GM18511 (cell line): ENCODE data around the gene CFAP210.
"Not testable (repeated sequence)": the region's sequence is repeated elsewhere in the genome, so short reads cannot be mapped to it uniquely, and the experiment has no call there.

ENCODE experiments used
- ATAC-seq: cut with Tn5 transposase; IDR thresholded peaks from one replicate; pipeline ENCODE4 v1.9.1; 2021; ENCODE audit warnings: mild to moderate bottlenecking, moderate library complexity; ENCODE audit not compliant: unreplicated experiment

The CFAP210 gene

GRCh38 chr2:169713331-169713730 lies 19.1 kb upstream of the CFAP210 start:
- no peak for ATAC-seq

GRCh38 chr2:169712791-169713227 lies 18.6 kb upstream of the CFAP210 start:
- ATAC-seq, result no peak

GRCh38 chr2:169711751-169712509 lies 17.7 kb upstream of the CFAP210 start:
- no peak for ATAC-seq

GRCh38 chr2:169709981-169710380 lies 15.8 kb upstream of the CFAP210 start:
- no peak for ATAC-seq

GRCh38 chr2:169709331-169709730 lies 15.1 kb upstream of the CFAP210 start:
- ATAC-seq, result no peak

GRCh38 chr2:169707626-169708025 lies 13.4 kb upstream of the CFAP210 start:
- no peak for ATAC-seq

- ATAC-seq, result no peak
Measured at GRCh38 chr2:169705927-169706326, 11.7 kb upstream of the CFAP210 start.

GRCh38 chr2:169704160-169704708 lies 10.0 kb upstream of the CFAP210 start:
- no peak for ATAC-seq

GRCh38 chr2:169702996-169703395 lies 8.8 kb upstream of the CFAP210 start:
- no peak for ATAC-seq

GRCh38 chr2:169699173-169699572 lies 5.0 kb upstream of the CFAP210 start:
- not testable (repeated sequence) for ATAC-seq

GRCh38 chr2:169696381-169696780 lies 2.2 kb upstream of the CFAP210 start:
- ATAC-seq, result no peak

- ATAC-seq, result no peak
Measured at GRCh38 chr2:169694894-169695260, 672 bp upstream of the CFAP210 start.

GRCh38 chr2:169693360-169693759 lies 845 bp downstream of the CFAP210 start:
- ATAC-seq, result no peak

- ATAC-seq, result no peak
Measured at GRCh38 chr2:169692718-169693117, 1.5 kb downstream of the CFAP210 start.

- ATAC-seq, result no peak
Measured at GRCh38 chr2:169690958-169691357, 3.2 kb downstream of the CFAP210 start.

GRCh38 chr2:169687943-169688342 lies 6.3 kb downstream of the CFAP210 start:
- ATAC-seq, result not testable (repeated sequence)

- not testable (repeated sequence) for ATAC-seq
Measured at GRCh38 chr2:169686825-169687224, 7.4 kb downstream of the CFAP210 start.

GRCh38 chr2:169684712-169685111 lies 9.5 kb downstream of the CFAP210 start:
- not testable (repeated sequence) for ATAC-seq

GRCh38 chr2:169684135-169684565 lies 10.1 kb downstream of the CFAP210 start:
- ATAC-seq, result no peak

GRCh38 chr2:169683425-169684134 lies 10.6 kb downstream of the CFAP210 start:
- no peak for ATAC-seq

GRCh38 chr2:169683054-169683424 lies 11.2 kb downstream of the CFAP210 start:
- ATAC-seq, result no peak

GRCh38 chr2:169676850-169677249 lies 17.4 kb downstream of the CFAP210 start:
- no peak for ATAC-seq
